ENCODE data around the gene PIK3C2B. TPM values are rescaled to one million over a fixed set of nuclear protein-coding genes. Genes with fewer than 3 reads are reported as not detected.

PIK3C2B gene
- total and polyA plus RNA-seq, 9 donors: 5.6 to 26.0 (median 11.0) TPM

- H3K27me3 ChIP-seq: no peaks in the 10 kb centered on the region
- peak in 1 of 5 donors; percentile 35 for DNase-seq
- H3K9me3 ChIP-seq: no peaks in the 10 kb centered on the region
- H3K36me3 ChIP-seq: no peaks in the 10 kb centered on the region
- H3K4me1 ChIP-seq (ENCODE audit: insufficient read depth): no peaks in the 10 kb centered on the region
- H3K4me3 ChIP-seq: no peak overlapping the region
- TF ChIP-seq CTCF (IDR thresholded peaks at IDR 0.05) (no peak), EP300 (IDR thresholded peaks at IDR 0.05) (no peak), POLR2A (IDR thresholded peaks at IDR 0.05) (no peak)
- 13 to 34% (median 27%) methylated on average over 11 of the region's 11 CpGs for WGBS, 3 donors
- no peak overlapping the region for H3K27ac ChIP-seq
- intact Hi-C loops (cut with DNase I): no loop called here
Observed at GRCh38 chr1:204456826-204457442, 37.7 kb downstream of the PIK3C2B start.

GRCh38 chr1:204455831-204456145, 38.8 kb downstream of the PIK3C2B start:
- WGBS, 3 donors: 95% methylated on average over 9 of the region's 9 CpGs
- peak in 1 of 5 donors; percentile 30 for DNase-seq
- intact Hi-C loops (cut with DNase I): no loop called here
- no peak for TF ChIP-seq EP300 (IDR thresholded peaks at IDR 0.05)
- no peak for TF ChIP-seq CTCF (IDR thresholded peaks at IDR 0.05)
- TF ChIP-seq POLR2A (IDR thresholded peaks at IDR 0.05): no peak
- Histone ChIP-seq H3K9me3 (no peaks in the 10 kb centered on the region), H3K4me3 (no peak overlapping the region), H3K27ac (no peak overlapping the region), H3K36me3 (no peaks in the 10 kb centered on the region), H3K27me3 (no peaks in the 10 kb centered on the region), H3K4me1 (ENCODE audit: insufficient read depth) (no peaks in the 10 kb centered on the region)

GRCh38 chr1:204455063-204455830, 39.4 kb downstream of the PIK3C2B start:
- no peaks in the 10 kb centered on the region for H3K4me1 ChIP-seq (ENCODE audit: insufficient read depth)
- DNase-seq: peak in 1 of 5 donors; percentile 19
- H3K36me3 ChIP-seq: no peaks in the 10 kb centered on the region
- intact Hi-C loops (cut with DNase I): no loop called here
- H3K4me3 ChIP-seq: no peak overlapping the region
- no peak overlapping the region for H3K27ac ChIP-seq
- no peaks in the 10 kb centered on the region for H3K27me3 ChIP-seq
- H3K9me3 ChIP-seq: no peaks in the 10 kb centered on the region
- TF ChIP-seq POLR2A (IDR thresholded peaks at IDR 0.05) (no peak), CTCF (IDR thresholded peaks at IDR 0.05) (no peak), EP300 (IDR thresholded peaks at IDR 0.05) (no peak)
- 80 to 87% (median 84%) methylated on average over 18 of the region's 18 CpGs for WGBS, 3 donors

- Histone ChIP-seq H3K9me3 (no peaks in the 10 kb centered on the region), H3K27me3 (no peaks in the 10 kb centered on the region), H3K27ac (no peak overlapping the region), H3K4me3 (no peak overlapping the region), H3K4me1 (ENCODE audit: insufficient read depth) (no peaks in the 10 kb centered on the region), H3K36me3 (no peaks in the 10 kb centered on the region)
- WGBS, 3 donors: 94 to 97% (median 95%) methylated on average over 4 of the region's 4 CpGs
- TF ChIP-seq CTCF (IDR thresholded peaks at IDR 0.05) (no peak), EP300 (IDR thresholded peaks at IDR 0.05) (no peak), POLR2A (IDR thresholded peaks at IDR 0.05) (no peak)
- intact Hi-C loops (cut with DNase I): no loop called here
- peak in 1 of 5 donors; percentile 2 for DNase-seq
Observed at GRCh38 chr1:204454476-204454875, 40.1 kb downstream of the PIK3C2B start.

All from ovary (tissue), 9 donors.